Fibroblast of peridontal ligament (primary cell): ENCODE results near the gene PTK7.

ENCODE experiments used
- DNase-seq: peaks from one replicate; pipeline ENCODE4 v3.0.0-alpha.2; 2010; ENCODE audit errors: extremely low read depth

Gene PTK7

DNA sequence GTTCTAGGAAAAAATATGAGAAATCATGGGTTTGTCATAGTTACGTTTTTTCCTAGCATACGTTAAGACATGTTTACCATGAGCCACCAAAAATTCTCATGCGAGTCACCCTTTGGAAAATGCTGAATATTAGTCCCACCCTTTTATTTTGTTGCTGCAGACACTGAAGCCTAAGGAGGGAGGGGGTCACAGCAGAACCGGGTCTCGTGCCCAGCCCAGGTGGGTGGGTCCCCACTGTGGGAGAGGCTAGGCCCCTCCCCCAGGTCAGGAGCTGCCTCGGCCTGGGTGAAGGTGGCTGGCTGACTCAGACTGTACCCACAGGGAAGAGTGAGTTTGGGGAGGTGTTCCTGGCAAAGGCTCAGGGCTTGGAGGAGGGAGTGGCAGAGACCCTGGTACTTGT is 68.8 kb downstream of the PTK7 start:
- no peak for DNase-seq

DNA sequence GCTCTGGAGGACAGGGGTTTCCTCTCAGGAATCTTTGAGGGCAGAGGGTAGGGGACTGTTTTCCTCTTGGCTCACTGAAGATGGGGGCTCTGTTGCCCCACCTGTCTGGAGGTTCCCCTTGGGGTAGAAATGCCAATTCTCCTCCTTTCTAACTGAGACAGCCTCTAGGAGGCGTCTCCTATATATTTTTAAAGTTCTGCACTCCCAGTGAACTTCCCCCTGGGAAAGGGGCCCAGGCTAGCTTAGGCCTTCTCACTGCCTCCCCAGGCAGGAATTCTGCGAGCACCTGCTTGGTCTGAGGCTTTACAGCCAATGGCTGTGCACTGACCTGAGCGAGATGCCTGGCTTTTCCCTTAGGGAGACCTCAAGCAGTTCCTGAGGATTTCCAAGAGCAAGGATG is 70.1 kb downstream of the PTK7 start:
- no peak for DNase-seq

DNA sequence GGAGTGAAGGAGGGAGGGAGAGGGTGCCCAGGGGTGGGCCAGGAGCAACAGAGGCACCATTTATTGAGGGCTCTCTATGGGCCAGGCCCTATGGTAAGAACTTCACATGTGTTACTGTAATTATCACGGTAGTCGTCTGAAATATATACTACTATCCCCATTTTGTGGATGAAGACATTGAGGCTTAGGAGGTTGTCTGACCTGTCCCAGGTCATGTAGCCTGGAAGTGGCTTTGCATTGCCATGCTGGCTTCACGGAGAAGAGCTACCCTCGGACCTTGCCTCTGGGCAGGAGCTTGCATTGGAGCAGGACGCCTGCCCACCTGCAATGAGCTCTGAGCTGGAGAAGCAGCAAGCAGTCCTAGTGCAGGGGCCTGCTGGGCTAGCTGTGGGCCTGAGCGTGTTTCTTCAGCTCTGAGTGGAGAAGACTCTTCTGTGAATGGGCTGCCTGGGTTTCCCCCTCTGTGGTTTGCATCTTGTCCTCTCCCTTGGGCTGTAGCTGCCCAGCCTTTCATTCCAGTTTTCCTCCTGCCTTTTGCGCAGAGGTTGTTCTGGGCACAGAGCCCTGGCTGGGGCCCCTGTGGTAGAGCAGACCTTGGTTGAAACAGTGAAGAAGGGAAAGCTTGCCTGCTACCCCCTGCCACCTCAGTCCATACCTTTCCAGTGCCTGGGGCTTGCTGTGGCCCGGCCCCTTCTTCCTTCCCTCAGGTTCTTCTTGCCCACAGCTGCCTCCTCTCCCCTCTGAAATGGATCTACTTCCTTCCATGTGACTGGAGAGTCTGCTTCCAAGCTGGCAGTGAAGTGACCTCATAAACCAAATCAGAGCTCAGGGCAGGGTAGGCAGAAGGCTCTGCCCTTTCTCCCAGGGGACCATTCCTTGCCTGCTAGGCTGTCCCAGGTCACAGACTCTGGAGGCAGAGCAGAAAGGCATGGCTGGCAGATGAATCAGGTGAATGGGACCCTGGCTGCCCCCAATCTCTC is 70.9 kb downstream of the PTK7 start:
- no peak for DNase-seq

DNA sequence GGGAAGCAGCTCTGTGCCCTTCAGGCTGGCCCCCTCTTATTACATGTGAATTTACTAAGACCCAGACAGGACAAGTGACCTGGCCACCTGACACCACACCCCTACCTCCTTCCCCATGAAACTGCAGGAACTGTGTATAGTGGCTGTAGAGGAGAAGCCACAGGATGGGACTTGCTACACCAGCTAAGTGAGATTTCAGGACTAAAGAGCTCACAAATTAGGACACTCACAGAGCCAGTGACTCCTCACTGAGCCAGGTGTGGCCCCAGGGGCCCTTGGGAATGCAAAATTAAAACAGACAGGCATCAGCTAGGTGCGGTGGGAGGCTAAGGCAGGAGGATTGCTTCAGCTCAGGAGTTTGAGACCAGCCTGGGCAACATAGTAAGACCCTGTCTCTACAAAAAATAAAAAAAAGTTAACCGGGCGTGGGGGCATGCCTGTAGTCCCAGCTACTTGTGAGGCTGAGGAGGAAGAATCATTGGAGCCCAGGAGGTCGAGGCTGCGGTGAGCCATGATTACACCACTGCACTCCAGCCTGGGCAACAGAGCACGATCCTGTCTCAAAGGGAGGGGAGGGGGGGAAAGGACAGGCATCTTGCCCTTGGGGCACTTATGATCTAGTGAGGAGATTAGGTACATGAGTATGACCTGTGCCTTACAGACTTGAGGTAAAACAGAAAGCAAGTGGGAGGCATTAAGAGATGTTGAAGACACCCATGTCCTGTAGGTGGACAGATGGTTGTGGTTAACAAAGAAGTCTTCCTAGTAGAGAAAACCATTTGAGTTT is 71.8 kb downstream of the PTK7 start:
- no peak for DNase-seq

DNA sequence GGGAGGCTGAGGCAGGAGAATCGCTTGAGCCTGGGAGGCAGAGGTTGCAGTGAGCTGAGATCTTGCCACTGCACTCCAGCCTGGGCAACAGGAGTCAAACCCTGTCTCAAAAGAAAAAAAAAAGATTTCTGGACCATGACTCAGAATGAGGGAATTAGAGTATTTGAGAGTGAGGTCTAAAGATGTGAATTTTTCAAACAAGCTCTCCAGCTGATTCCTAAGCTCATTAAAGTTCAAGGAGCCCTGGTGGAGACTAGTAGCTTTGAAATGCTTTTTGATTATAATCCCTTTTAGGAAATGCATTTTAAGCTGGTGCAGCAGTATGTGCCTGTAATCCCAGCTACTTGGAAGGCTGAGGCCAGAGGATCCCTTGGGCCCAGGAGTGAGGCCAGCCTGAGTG is 73.2 kb downstream of the PTK7 start:
- DNase-seq, result peak; percentile 43

DNA sequence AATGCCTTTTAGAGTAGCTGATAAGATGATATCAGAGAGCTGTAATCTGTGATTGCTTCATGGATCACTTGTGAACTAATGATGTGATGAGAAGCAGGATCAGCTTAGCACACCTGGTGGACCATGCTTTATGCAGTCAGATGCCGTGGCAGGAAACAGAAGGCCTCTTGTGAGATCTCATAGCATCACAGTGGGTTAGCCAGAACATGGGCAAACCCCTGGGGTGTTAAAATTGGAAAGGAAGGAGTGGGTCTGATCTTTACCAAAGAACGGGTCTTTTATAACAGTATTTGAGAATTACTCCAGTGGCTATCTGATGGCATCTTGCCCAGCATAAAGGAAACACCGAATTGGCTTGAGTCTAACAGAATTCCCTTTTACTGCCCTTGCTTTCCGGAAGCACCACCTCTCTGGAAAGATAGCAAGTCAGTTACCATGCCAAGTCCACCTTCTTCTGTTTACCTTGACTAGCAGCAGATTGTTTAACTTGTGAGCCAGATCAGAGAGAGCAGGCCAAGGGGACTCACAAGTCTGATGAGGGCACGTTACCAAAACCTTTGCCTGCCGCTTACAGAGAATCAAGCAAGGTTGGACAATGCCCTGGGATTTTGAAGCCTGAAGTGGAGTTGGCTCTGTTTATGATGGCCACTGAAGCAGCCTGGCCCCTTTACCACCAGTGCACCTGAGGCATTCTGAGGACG is 74.1 kb downstream of the PTK7 start:
- no peak for DNase-seq

DNA sequence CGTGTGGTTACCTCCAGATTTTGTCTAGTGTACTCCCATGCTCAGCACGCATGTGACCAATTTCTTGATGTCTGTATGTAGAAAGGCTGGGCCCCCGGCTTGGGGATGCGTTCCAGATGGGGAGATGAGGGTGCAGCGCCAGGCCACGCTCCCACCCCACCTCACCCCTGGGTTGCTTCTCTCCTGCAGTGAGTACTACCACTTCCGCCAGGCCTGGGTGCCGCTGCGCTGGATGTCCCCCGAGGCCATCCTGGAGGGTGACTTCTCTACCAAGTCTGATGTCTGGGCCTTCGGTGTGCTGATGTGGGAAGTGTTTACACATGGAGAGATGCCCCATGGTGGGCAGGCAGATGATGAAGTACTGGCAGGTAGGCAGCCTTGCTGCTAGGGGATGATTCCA is 83.5 kb downstream of the PTK7 start:
- no peak for DNase-seq

DNA sequence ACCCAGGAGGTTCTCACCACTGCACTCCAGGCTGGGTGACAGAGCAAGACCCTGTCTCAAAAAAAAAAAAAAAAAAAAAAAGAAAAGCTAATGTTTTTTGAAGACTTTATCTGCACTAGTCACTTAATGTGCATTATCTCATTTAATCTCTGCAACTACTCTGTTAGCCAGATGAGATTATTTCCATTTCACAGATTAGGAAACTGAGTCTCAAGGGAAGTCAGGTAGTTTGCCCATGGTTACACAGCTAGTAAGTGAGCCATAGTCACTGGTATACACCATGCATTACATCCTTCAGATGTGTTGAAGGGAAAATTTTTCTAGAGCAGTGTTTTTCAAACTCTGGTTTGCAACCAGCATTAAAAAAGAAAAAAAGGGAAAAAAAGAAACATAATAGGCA is 87.8 kb downstream of the PTK7 start:
- DNase-seq, result no peak

DNA sequence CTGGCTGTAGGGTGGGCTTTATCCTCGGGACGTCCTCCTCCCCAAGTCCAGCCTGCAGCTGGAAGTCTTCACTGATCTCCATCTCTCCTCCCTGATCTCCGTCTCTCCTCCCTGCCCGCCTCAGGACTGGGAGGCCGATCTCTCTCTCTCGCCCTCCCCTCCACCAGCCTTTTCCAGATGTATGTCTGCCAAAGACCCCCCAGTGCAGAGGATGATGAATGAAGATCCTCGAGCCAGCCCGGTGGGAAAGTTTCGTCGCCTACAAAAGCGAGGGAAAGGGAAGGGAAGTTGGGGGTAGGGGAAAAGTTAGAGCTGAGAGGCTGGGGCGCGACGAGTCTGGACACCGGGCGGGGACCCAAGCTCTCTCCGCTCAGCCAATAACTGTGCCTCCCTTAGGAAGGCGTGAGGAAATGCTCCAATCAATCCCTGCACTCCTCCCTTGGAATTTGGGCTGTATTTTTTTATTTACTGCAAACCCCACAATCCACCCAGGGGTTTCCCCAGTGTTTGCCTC is 94.4 kb downstream of the PTK7 start:
- no peak for DNase-seq

DNA sequence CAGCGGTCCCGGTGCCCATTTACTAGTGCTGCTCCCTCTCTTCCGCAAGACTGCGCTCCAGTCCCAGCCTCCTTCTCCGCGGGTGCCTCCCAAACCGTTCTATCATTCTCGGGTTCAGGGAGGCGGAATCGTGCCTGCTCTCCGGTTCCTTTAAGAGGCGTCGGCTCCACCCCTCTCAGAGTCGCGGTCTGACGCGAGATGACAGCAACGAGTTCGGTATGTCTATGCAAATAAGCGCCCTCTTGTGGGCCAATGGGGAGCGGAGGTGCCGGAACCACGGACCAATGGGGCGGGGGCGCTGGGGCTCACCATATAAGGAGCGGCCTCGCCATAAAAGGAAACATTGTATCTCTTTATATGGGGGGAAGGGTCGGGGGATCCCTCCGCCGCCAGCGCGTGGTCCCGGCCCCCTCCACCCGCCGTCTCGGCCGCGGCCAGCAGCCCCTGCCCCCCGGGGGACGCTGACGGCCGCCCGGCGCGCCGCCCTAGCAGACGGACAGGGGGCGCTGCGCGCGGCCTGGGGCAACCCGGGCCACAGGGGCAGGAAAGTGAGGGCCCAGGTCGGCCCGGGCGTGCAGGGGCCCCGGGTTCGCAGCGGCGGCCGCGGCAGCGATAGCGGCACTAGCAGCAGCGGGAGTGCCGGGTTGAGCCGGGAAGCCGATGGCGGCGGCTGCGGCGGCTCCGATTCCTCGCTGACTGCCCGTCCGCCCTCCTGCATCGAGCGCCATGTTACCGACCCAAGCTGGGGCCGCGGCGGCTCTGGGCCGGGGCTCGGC is 95.0 kb downstream of the PTK7 start, which contains the start of gene SRF:
Gene SRF, plus strand, starts transcription at position 339 of the 776 bp plus-strand sequence. Its CDS starts 388 bp downstream, at position 727.
- peak; percentile 99 for DNase-seq

DNA sequence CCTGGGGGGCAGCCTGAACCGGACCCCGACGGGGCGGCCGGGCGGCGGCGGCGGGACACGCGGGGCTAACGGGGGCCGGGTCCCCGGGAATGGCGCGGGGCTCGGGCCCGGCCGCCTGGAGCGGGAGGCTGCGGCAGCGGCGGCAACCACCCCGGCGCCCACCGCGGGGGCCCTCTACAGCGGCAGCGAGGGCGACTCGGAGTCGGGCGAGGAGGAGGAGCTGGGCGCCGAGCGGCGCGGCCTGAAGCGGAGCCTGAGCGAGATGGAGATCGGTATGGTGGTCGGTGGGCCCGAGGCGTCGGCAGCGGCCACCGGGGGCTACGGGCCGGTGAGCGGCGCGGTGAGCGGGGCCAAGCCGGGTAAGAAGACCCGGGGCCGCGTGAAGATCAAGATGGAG is 95.6 kb downstream of the PTK7 start:
- DNase-seq, result no peak

DNA sequence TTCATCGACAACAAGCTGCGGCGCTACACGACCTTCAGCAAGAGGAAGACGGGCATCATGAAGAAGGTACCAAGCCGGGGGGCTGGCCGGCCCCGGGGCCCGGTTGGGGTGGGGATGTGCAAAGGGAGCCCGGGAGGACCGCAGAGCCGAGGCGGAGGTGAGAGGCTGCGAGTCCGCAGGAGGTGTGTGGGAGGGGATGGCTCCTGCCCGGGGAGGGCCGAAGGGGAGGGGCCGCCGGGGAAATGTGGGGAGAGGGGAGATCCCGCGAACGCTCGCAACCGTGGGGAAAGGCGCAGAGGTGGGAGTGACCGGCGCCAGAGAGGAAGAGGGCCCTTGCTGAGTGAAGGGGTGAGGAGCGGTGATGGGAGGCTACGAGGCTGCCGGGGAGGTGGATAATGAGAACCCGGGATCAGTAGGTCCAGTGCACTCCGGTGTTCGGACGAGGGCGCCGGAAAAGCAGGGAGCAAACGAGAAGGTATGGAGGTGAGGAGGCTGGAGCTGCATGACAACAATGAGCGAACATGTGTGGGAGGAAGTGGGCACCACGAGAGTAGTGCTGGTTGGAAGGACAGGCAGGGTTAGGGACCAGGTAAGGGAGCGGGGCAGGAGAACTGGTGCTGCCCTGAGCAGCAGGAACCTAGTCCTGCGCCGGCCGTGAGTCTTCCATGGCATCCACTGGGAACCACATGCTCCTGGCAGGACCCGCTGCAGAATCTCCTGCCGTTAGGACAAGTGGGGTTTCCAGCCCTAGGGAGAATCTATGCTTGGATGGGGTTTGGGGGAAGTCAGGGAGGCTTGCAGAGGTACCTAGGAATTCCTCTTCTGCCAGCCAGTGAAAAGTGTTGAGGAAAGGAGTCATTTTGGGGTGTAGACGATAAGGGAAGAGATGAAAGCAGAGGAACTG is 96.2 kb downstream of the PTK7 start:
- DNase-seq, result no peak

DNA sequence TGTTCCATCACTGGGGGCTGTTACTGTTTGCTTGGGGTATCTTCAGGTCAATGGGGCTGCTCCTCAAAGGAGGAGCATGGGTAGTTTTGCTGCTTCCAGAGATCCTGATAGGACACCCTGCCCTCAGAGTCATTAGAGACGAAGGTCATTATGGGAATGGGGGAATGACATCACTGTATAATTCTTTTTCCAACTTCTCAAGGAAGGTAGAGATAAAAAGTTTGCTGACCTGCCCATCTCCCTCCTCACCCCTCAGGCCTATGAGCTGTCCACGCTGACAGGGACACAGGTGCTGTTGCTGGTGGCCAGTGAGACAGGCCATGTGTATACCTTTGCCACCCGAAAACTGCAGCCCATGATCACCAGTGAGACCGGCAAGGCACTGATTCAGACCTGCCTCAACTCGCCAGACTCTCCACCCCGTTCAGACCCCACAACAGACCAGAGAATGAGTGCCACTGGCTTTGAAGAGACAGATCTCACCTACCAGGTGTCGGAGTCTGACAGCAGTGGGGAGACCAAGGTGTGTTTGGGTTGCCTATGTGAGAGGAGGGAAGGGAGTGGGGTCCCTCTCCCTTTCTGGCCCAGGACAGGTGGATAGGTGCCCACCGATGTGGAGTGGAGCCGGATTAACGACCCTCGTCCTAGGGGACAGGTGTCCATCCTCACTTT is 97.6 kb downstream of the PTK7 start:
- no peak for DNase-seq

DNA sequence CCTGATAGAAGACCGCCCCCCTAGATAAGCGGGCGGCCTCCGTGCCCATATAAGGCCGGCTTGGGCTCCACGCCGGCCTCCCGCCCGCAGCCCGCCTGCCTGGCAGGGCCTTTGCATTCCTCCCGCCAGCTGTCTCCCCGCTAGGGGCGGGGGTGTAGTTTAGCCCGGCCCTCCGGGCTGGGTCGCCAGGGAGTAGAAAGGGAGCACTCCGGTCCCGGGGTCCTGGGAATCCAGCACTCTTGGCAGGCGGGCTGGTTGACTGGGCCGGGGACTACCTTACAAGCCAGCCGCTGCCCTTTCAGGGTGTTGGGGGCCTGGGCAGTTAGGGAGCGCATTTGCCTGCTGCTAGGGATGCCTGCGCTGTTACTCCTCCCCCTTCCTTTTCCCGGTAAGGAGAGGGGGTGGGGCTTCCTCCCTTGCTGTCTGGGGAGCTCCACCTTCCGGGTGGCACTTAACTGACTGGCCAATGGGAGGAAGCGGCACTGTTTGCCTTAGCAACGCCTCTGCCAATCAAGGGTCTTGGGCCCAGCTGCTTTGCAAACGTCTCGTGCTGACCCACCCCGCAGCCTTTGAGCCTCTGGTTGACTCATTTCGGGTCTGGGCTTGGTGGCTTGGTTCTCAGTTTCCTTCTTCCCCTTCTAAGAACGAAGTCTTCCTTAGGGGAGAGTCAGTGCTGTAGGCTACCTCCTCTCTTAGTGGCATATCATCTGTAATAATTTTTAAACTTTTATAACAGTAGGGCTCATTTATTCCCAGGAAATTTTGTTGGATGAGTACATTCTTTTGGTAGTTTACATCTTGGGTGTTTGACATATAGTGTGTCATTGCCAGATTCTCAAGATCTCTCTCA is 98.4 kb downstream of the PTK7 start:
- peak; percentile 99 for DNase-seq

DNA sequence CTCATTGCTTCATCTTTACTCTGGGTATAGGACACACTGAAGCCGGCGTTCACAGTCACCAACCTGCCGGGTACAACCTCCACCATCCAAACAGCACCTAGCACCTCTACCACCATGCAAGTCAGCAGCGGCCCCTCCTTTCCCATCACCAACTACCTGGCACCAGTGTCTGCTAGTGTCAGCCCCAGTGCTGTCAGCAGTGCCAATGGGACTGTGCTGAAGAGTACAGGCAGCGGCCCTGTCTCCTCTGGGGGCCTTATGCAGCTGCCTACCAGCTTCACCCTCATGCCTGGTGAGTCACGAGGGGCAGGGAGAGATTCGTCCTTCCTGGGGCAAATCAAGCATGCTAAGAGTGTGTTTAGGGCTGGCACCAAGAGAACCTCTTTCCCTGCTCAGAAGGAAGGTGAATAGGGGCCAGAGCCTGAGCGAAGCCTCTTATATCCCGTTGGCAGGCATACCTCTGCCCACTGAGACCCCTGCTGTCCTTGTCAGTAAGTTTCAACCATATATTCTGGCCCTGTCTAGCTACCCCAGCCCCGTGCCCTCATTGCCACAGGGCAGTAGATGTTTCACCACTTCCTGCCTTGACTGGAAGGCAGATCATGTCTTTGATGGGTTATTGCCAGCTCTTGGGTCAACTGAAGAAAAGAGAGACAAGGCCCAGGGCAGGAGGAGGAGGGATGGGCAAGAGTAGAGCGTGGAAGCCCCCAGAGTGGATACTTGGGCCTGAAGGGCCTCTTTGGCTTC is 99.7 kb downstream of the PTK7 start:
- no peak for DNase-seq

DNA sequence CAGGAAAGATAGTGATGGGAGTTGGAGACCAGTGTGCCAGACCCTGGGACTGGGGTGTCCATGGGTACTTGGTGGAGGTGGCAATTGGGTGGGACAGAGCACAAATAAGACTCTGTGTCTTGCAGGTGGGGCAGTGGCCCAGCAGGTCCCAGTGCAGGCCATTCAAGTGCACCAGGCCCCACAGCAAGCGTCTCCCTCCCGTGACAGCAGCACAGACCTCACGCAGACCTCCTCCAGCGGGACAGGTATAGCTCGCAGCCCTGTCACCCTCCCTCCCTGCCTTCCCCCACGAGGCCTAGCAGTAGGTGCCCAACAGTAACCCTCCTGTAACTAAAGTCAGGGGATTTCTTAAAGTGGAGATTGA is 100.3 kb downstream of the PTK7 start:
- DNase-seq, result no peak

DNA sequence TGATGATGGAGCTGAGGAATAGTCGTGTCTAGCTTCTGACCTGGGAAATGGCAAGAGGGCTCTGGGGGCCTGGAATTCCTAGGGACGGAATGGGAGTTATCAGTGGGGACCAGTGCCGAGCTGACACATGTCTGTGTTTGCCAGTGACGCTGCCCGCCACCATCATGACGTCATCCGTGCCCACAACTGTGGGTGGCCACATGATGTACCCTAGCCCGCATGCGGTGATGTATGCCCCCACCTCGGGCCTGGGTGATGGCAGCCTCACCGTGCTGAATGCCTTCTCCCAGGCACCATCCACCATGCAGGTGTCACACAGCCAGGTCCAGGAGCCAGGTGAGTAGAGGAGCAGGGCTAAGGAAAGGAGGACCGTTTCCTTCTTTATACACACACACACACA is 102.0 kb downstream of the PTK7 start:
- no peak for DNase-seq
